ENCODE data around the gene TBC1D19. TPM values are rescaled to one million over a fixed set of nuclear protein-coding genes. Genes with fewer than 3 reads are reported as not detected.

Gene TBC1D19
- total and polyA plus RNA-seq, 2 donors (not counting 1 experiment from before 2014, with no cell fraction given) = 1.8 to 11.0 TPM

GRCh38 chr4:26784207-26784865 lies 200.5 kb downstream of the TBC1D19 start:
- Histone ChIP-seq H2AFZ (ENCODE audit: insufficient read depth, low read depth, low read length, poor library complexity, severe bottlenecking) (no peak overlapping the region), H3K36me3 (replicated peaks in 1 of 2; ENCODE audit: control extremely low read depth in 1 of 2, control insufficient read depth in 1 of 2, extremely low read depth in 1 of 2, insufficient read depth in 2 of 2, low read length in 1 of 2) (no peaks in the 10 kb centered on the region), H4K20me1 (ENCODE audit: control insufficient read depth, insufficient read depth, low read length, poor library complexity, severe bottlenecking) (peaks cover 6% of the 10 kb centered on the region), H3K4me2 (replicated peaks; ENCODE audit: low read depth, low read length, poor library complexity, severe bottlenecking) (no peak overlapping the region), H3K27me3 (replicated peaks in 1 of 4; ENCODE audit: control extremely low read depth in 1 of 4, control insufficient read depth in 3 of 4, insufficient read depth in 4 of 4, low read length in 3 of 4) (peaks cover 0 to 8% (median 4%) of the 10 kb centered on the region in 4 experiments), H3K27ac (ENCODE audit: low read length in 2 of 2) (no peak overlapping the region), H3K4me3 (ENCODE audit: control extremely low read depth in 1 of 5, extremely low read depth in 1 of 5, insufficient read depth in 1 of 5, low read depth in 2 of 5, low read length in 4 of 5) (no peak overlapping the region), H3K9me3 (ENCODE audit: control extremely low read depth in 1 of 3, control insufficient read depth in 2 of 3, insufficient read depth in 1 of 3, low read length in 2 of 3) (no peaks in the 10 kb centered on the region), H3K9ac (ENCODE audit: low read length) (no peak overlapping the region), H3K4me1 (ENCODE audit: control insufficient read depth in 2 of 2, insufficient read depth in 2 of 2, low read length in 2 of 2) (peaks cover 33 to 36% of the 10 kb centered on the region in 2 donors), H3K79me2 (ENCODE audit: control insufficient read depth, insufficient read depth, low read length) (no peaks in the 10 kb centered on the region)
- TF ChIP-seq EZH2 (IDR thresholded peaks at IDR 0.05; ENCODE audit: borderline replicate concordance, insufficient read depth, low read depth, low read length, poor library complexity, severe bottlenecking) = no peak
- no peak for TF ChIP-seq CTCF (IDR thresholded peaks at IDR 0.05)
- no CpG with 5 or more reads among the region's 1 CpG for WGBS (ENCODE audit: insufficient coverage)
- no peak for ATAC-seq (ENCODE audit: low read depth)
- intact Hi-C loops (cut with micrococcal nuclease) = no loop called here
- ChIA-PET CTCF (no interaction called here), POLR2A (no interaction called here)
- H3K4me3 Mint-ChIP-seq = no peak overlapping the region
- H3K27me3 Mint-ChIP-seq = peaks cover 6% of the 10 kb centered on the region
- H3K4me1 Mint-ChIP-seq = peaks cover 41% of the 10 kb centered on the region
- H3K9me3 Mint-ChIP-seq (ENCODE audit: insufficient read depth) = no peaks in the 10 kb centered on the region
- H3K27ac Mint-ChIP-seq = no peak overlapping the region
- no peak for DNase-seq

- Mint-ChIP-seq H3K4me3 (no peak overlapping the region), H3K4me1 (peaks cover 37% of the 10 kb centered on the region), H3K27me3 (peaks cover 10% of the 10 kb centered on the region), H3K27ac (no peak overlapping the region), H3K9me3 (ENCODE audit: insufficient read depth) (no peaks in the 10 kb centered on the region)
- ChIA-PET CTCF (no interaction called here), POLR2A (no interaction called here)
- 44% methylated on average over 2 of the region's 4 CpGs for WGBS (ENCODE audit: insufficient coverage)
- Histone ChIP-seq H3K4me1 (ENCODE audit: control insufficient read depth in 2 of 2, insufficient read depth in 2 of 2, low read length in 2 of 2) (peaks cover 33 to 36% of the 10 kb centered on the region in 2 donors), H3K9me3 (ENCODE audit: control extremely low read depth in 1 of 3, control insufficient read depth in 2 of 3, insufficient read depth in 1 of 3, low read length in 2 of 3) (peaks cover 0 to 1% (median 0%) of the 10 kb centered on the region in 3 donors), H4K20me1 (ENCODE audit: control insufficient read depth, insufficient read depth, low read length, poor library complexity, severe bottlenecking) (peaks cover 6% of the 10 kb centered on the region), H3K79me2 (ENCODE audit: control insufficient read depth, insufficient read depth, low read length) (no peaks in the 10 kb centered on the region), H3K4me2 (replicated peaks; ENCODE audit: low read depth, low read length, poor library complexity, severe bottlenecking) (no peak overlapping the region), H3K36me3 (replicated peaks in 1 of 2; ENCODE audit: control extremely low read depth in 1 of 2, control insufficient read depth in 1 of 2, extremely low read depth in 1 of 2, insufficient read depth in 2 of 2, low read length in 1 of 2) (no peaks in the 10 kb centered on the region), H3K27me3 (replicated peaks in 1 of 4; ENCODE audit: control extremely low read depth in 1 of 4, control insufficient read depth in 3 of 4, insufficient read depth in 4 of 4, low read length in 3 of 4) (peaks cover 0 to 11% (median 5%) of the 10 kb centered on the region in 4 experiments), H3K9ac (ENCODE audit: low read length) (no peak overlapping the region), H3K27ac (ENCODE audit: low read length in 2 of 2) (no peak overlapping the region), H3K4me3 (ENCODE audit: control extremely low read depth in 1 of 5, extremely low read depth in 1 of 5, insufficient read depth in 1 of 5, low read depth in 2 of 5, low read length in 4 of 5) (no peak overlapping the region), H2AFZ (ENCODE audit: insufficient read depth, low read depth, low read length, poor library complexity, severe bottlenecking) (no peak overlapping the region)
- TF ChIP-seq CTCF (IDR thresholded peaks at IDR 0.05) = no peak
- TF ChIP-seq EZH2 (IDR thresholded peaks at IDR 0.05; ENCODE audit: borderline replicate concordance, insufficient read depth, low read depth, low read length, poor library complexity, severe bottlenecking) = no peak
- intact Hi-C loops (cut with micrococcal nuclease) = loop anchor here (5.0 kb wide), 1 partner anchor 37 kb away; no protein-coding TSS in a partner anchor
- ATAC-seq (ENCODE audit: low read depth) (no peak), DNase-seq (no peak)
These were observed 201.4 kb downstream of the TBC1D19 start for GRCh38 chr4:26785312-26785711.
